ENCODE results near the gene MYBPC2.

The MYBPC2 gene

GRCh38 chr19:50511069-50511822 lies 78.6 kb downstream of the MYBPC2 start, which contains the start of gene JOSD2:
JOSD2 (minus strand) TSS chr19:50511191; CDS start chr19:50510431, 760 bp downstream.
- ChIA-PET CTCF (interaction anchor here (0.7 to 2.7 kb wide), 7 partner anchors 17 to 345 kb away, joined by 3 to 11 read pairs (median 4); no protein-coding TSS in a partner anchor), POLR2A (interaction anchor here (0.5 to 1.7 kb wide), 21 partner anchors 9 to 1269 kb away, joined by 3 to 8 read pairs (median 4); partner anchors contain the start of gene KCNC3)
- H3K27ac ChIP-seq (ENCODE audit: extremely low read depth, low read depth, low read length), result peak within 1 kb of the TSS; percentile 76
- no peak for TF ChIP-seq ZNF704 (tag by site-specific recombination; IDR thresholded peaks at IDR 0.05)
- TF ChIP-seq ZNF391 (tag by site-specific recombination; IDR thresholded peaks at IDR 0.05; ENCODE audit: borderline replicate concordance, low read depth), result peak; percentile 76; the same call in 1 of the 2 replicates
- 0 out of 2 replicates have a peak, but pooled peaks have one; percentile 70 for TF ChIP-seq ZNF2 (tag by site-specific recombination; IDR thresholded peaks at IDR 0.05)
- peak; percentile 93 for TF ChIP-seq SP3 (tag by site-specific recombination; IDR thresholded peaks at IDR 0.05)
- peak; percentile 16; the same call in 1 of the 2 replicates for TF ChIP-seq ZSCAN18 (tag by site-specific recombination; IDR thresholded peaks at IDR 0.05)
- TF ChIP-seq ZNF398 (tag by site-specific recombination; IDR thresholded peaks at IDR 0.05), result peak; percentile 96
- no peak for TF ChIP-seq REPIN1 (tag by site-specific recombination; IDR thresholded peaks at IDR 0.05; ENCODE audit: low read depth)
- TF ChIP-seq ZBTB17 (tag by site-specific recombination; IDR thresholded peaks at IDR 0.05), result peak; percentile 97
- TF ChIP-seq ATF2 (tag by site-specific recombination; IDR thresholded peaks at IDR 0.05; ENCODE audit: low read depth), result peak; percentile 99
- peak; percentile 80 for TF ChIP-seq KLF10 (tag by site-specific recombination; IDR thresholded peaks at IDR 0.05)
- TF ChIP-seq KLF7 (tag by site-specific recombination; IDR thresholded peaks at IDR 0.05; ENCODE audit: borderline replicate concordance), result peak; percentile 43; the same call in 1 of the 2 replicates
- TF ChIP-seq ZEB2 (tag by site-specific recombination; IDR thresholded peaks at IDR 0.05), result 0 out of 2 replicates have a peak, but pooled peaks have one; percentile 75
- TF ChIP-seq ZNF558 (tag by site-specific recombination; IDR thresholded peaks at IDR 0.05), result 0 out of 2 replicates have a peak, but pooled peaks have one; percentile 17
- peak; percentile 69; the same call in 1 of the 2 replicates for TF ChIP-seq ZFP37 (tag by site-specific recombination; IDR thresholded peaks at IDR 0.05)
- peak; percentile 92 for TF ChIP-seq KLF9 (tag by site-specific recombination; IDR thresholded peaks at IDR 0.05; ENCODE audit: low read depth)
- TF ChIP-seq KLF1 (tag by site-specific recombination; IDR thresholded peaks at IDR 0.05), result peak; percentile 86
- TF ChIP-seq WT1 (tag by site-specific recombination; IDR thresholded peaks at IDR 0.05), result peak; percentile 22; the same call in 1 of the 2 replicates
- TF ChIP-seq GLIS1 (tag by site-specific recombination; IDR thresholded peaks at IDR 0.05), result peak; percentile 55
- TF ChIP-seq MYNN (tag by site-specific recombination; IDR thresholded peaks at IDR 0.05; ENCODE audit: borderline replicate concordance), result no peak; the same call in none of the 2 replicates
- peak; percentile 74 for TF ChIP-seq ZNF692 (tag by site-specific recombination; IDR thresholded peaks at IDR 0.05)
- TF ChIP-seq GLIS2 (tag by site-specific recombination; IDR thresholded peaks at IDR 0.05), result peak; percentile 77
- TF ChIP-seq ZNF354C (tag by site-specific recombination; IDR thresholded peaks at IDR 0.05; ENCODE audit: borderline replicate concordance, low read depth), result no peak
- peak; percentile 76 for TF ChIP-seq ZNF580 (tag by site-specific recombination; IDR thresholded peaks at IDR 0.05)
- peak; percentile 97 for TF ChIP-seq ZBTB26 (tag by site-specific recombination; optimal IDR thresholded peaks at IDR 0.05)
- TF ChIP-seq ZFP69B (tag by site-specific recombination; IDR thresholded peaks at IDR 0.05), result peak; percentile 37; the same call in 1 of the 2 replicates
- TF ChIP-seq ZBTB20 (tag by site-specific recombination; IDR thresholded peaks at IDR 0.05), result peak; percentile 91
- TF ChIP-seq ZBTB7A (tag by site-specific recombination; IDR thresholded peaks at IDR 0.05; ENCODE audit: low read depth), result peak; percentile 79; the same call in 1 of the 2 replicates
- no peak for TF ChIP-seq HOXD13 (CRISPR knock-in tag; IDR thresholded peaks at IDR 0.05; ENCODE audit: borderline replicate concordance)

More at GRCh38 chr19:50511069-50511822, 78.6 kb downstream of the MYBPC2 start, which contains the start of gene JOSD2:
- Histone ChIP-seq H3K4me1 (ENCODE audit: control insufficient read depth, insufficient read depth, low read length) (peaks cover 5% of the 10 kb centered on the region), H3K36me3 (ENCODE audit: control insufficient read depth in 2 of 2, insufficient read depth in 1 of 2, low read length in 2 of 2) (no peaks in the 10 kb centered on the region; a peak in 1 of 3 replicates), H3K4me3 (ENCODE audit: low read depth, low read length) (peak within 1 kb of the TSS; percentile 64), H3K9me3 (ENCODE audit: control insufficient read depth, insufficient read depth, low read depth, low read length) (no peaks in the 10 kb centered on the region)
